ENCODE data around the gene FAM89A.
"Not testable (repeated sequence)": the region's sequence is repeated elsewhere in the genome, so short reads cannot be mapped to it uniquely, and the experiment has no call there.

FAM89A gene

GRCh38 chr1:231053493-231054162 lies 13.6 kb upstream of the FAM89A start:
- no peak for DNase-seq

- DNase-seq = no peak
These were observed 12.7 kb upstream of the FAM89A start for GRCh38 chr1:231052777-231053176.

- not testable (repeated sequence) for DNase-seq
These were observed 10.9 kb upstream of the FAM89A start for GRCh38 chr1:231050932-231051331.

DNA sequence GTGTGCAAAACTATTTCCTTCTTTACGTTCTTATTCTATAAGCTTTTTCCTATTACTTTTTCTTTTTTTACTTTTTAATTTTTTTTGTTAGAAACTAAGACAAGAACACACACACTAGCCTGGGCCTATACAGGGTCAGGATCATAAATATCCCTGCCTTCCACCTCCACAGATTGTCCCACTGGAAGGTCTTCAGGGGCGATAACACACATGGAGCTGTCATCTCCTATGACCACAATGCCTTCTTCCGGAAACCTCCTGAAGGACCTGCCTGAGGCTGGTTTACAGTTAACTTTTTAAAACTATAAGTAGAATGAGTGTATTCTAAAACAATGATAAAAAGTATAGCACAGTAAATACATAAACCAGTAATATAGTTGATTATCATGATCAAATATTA lies 10.3 kb upstream of the FAM89A start:
- no peak for DNase-seq

- no peak for DNase-seq
These were observed 9.3 kb upstream of the FAM89A start for GRCh38 chr1:231049121-231049979.

DNA sequence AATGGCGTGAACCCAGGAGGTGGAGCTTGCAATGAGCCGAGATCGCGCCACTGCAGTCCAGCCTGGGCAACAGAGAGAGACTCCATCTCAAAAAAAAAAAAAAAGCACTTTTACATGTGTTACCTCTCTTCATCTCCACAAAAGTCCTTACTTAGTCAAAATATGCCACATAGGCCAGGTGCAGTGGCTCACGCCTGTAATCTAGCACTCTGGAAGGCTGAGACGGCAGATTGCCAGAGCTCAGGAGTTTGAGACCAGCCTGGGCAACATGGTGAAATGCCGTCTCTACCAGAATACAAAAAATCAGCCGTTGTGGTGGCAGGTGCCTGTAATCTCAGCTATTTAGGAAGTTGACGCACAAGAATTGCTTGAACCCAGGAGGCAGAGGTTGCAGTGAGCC lies 8.4 kb upstream of the FAM89A start:
- DNase-seq = not testable (repeated sequence)

GRCh38 chr1:231047529-231047928 lies 7.5 kb upstream of the FAM89A start:
- not testable (repeated sequence) for DNase-seq

DNA sequence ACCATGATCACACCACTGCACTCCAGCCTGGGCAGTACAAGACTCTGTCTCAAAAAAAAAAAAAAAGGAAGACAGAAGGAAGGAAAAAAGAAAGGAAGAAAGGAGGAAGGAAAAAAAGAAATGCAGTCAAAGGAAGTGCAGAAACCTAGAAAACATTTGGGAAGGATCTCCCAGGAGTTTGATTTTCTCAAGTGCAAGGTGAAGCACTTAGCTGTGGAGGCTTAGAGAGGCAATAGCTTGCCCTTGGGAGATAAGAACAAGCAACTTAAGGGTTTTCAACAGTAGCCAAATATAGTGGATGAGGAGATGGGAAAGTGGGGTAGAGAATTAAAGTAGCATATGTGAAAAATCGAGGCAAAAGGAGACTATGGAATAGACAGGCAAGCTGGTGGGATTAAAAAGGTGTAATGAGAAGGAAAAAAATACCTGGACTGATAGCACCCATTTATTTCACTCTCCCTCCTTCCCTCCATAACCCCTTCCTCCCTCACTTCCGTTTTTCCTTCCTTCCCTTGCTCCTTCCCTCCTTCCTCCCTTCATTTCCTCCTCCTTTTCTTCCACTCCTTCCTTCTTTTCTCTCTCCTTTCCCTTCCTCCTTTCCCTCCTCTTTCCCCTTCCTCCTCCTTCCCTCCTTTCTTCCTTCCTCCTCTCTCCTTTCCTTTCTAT lies 6.8 kb upstream of the FAM89A start:
- no peak for DNase-seq

DNA sequence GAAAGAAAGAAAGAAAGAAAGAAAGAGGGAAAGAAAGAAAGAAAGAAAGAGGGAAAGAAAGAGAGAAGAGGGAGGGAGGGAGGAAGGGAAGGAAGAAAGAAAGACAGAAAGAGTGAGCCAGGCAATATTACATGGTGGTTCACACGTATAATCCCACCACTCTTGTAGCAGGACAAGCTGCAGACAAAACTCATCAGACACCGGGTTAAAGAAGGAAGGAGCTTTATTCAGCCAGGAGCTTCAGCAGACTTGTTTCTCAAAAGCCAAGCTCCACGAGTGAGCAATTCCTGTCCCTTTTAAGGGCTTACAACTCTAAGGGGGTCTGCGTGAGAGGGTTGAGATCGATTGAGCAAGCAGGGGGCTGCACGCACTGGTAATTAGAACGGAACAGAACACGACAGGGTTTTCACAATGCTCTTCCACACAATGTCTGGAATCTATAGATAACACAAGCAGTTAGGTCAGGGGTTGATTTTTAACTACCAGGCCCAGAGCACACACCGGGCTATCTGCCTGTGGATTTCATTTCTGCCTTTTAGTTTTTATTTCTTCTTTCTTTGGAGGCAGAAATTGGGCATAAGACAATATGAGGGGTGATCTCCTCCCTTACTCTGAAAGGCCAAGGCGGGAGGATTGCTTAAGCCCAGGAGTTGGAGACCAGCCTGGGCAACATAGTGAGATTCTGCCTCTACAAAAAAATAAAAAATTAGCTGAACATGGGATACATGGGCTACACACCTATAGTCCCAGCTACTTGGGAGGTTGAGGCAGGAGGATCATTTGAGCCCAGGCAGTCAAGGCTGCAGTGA lies 6.1 kb upstream of the FAM89A start:
- DNase-seq = not testable (repeated sequence)

DNA sequence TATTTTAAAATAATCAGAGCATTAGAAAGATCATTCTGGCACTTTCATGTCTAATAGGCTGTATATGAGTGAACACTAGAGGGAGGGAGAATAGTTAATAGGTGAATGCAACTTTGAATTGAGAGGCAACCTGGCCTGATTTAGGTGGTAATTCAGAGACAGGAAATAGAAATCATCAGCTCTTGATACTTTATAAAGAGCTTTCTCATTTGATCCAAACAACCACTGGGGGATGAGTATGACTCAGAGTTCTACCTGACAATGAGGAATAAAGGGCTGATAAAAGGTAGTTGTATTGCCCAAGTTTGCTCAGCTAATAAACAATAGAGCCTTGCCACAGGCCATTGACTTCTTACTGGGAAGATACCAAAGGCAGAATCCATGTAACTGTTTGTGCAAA lies 5.2 kb upstream of the FAM89A start:
- DNase-seq = no peak

DNA sequence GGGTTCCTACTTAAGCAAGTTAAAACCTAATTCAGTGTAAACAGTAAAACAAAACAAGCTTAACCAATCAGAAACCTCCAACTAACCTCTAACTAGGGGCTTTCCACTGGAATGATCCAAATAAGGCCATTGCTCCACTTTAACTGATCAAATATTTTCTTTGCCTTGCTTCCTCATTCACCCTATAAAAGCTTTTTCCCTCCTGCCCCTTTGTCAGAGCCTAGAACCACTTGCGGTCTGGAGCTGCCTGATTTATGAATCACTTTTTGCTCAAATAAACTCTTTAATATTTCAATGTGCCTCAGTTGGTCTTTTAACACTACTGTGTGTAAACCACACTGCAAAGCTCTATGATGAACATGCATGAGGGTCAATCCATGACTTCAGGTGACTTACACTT lies 4.5 kb upstream of the FAM89A start:
- no peak for DNase-seq

GRCh38 chr1:231041719-231042261 lies 1.7 kb upstream of the FAM89A start:
- no peak for DNase-seq

- no peak for DNase-seq
These were observed 1.0 kb upstream of the FAM89A start for GRCh38 chr1:231040800-231041718.

DNA sequence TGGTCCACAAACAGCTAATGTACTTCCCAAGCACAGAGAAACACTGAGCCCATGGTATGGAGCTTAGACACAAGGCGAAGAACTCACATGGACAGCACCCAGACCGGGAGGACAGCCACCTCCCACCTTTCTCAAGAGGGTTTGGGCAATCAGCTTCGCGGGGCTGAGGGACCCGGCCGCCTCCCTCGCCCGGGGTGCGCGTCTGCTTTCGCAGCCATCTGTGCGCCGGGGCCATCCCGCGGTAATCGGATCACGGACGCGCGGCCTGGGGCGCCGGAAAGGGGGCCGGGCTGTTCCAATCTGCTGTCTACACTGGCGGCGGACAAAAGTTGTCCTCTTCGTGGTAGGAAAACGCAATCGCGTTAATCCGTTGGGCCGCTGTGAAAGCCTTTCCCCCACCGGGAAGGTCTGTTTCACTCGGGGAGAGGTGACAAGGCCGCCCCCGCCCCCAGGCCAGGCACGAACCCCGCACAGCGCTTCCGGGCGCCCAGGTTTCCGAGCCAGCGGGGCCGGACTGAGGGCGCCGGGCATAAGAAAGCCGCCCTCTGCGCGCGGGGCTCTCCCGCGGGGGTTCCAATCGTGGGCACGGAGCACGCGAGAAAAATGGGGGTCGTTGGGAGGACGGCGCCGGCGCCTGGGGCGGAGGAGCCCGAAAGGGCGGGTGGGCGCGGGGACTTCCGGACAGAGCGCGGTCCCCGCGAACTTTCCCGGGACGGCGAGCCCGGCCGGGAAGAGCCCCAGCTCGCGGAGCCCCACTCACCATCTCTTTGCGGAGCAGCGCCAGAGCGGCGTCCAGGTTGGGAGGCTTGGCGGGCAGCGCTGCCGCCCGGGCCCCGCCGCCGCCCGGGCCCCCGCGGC lies 664 bp downstream of the FAM89A start:
- DNase-seq = no peak

- no peak for DNase-seq
These were observed 2.2 kb downstream of the FAM89A start for GRCh38 chr1:231037585-231038517.

GRCh38 chr1:231036416-231036815 lies 3.6 kb downstream of the FAM89A start:
- no peak for DNase-seq

DNA sequence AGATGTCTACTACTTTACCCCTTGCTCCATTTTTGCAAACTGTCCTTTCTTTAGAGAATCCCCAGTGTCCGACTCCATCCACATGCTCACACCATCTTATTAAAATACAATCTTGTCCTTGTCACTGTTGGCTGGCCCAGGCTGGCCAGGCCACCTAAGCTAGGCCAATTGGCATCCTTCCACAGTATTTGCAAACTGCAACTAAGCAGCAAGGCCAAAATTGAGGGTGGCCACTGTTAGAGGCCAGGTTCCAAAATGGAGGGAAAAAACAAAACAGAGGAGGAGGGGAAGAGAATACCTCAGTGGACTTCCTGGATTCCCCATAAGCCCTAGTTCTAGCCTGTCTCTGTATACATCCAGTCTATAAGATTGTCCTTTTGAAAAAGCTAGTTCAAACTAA lies 4.3 kb downstream of the FAM89A start:
- no peak for DNase-seq

DNA sequence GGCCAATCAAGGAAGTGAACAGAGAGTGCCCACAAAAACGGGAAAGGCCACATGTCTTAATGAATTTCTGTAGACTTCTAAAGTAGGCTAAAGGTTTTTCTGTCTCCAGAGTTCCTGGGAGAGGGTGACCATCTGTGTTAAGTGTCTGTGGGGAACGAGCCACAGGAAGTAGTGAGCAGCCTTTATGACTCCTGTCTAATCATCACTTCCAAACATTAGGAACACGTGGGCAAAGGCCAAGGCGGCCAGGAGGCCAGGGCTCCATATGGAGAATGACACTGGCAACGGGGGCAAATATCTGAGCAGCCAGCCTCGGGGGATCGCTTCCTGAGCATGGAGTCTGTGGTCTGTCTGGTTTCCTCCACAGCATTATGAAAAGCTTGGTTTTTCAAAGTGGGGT lies 7.1 kb downstream of the FAM89A start:
- DNase-seq = no peak

GRCh38 chr1:231029841-231030240 lies 10.2 kb downstream of the FAM89A start:
- DNase-seq = no peak

Data from NCI-H187 treated with DMSO at 0.1 percent for 48 hours (cell line).